Stimulated activated memory B cell treated with anti-CD40 and anti-IgM and Interleukin-4, amounts not matched to agents 10 μg/mL and 1 μg/mL and 100 μg/mL, for 72 hours (primary cell): Measurements from ENCODE around the gene MRPL42.

Source experiments
- ATAC-seq: fragments of 150-1000 bp; cut with Tn5 transposase; 2 replicates; pipeline ENCODE4 v1.10.0; 2021
- H3K27ac Mint-ChIP-seq: one replicate; pipeline ENCODE4 v1.8.0; 2022; ENCODE audit warnings: mild to moderate bottlenecking, mixed read lengths
- H3K27me3 Mint-ChIP-seq: one replicate; pipeline ENCODE4 v1.8.0; 2022; ENCODE audit warnings: mixed read lengths
- H3K36me3 Mint-ChIP-seq: one replicate; pipeline ENCODE4 v1.8.0; 2022; ENCODE audit warnings: mixed read lengths
- H3K4me1 Mint-ChIP-seq: one replicate; pipeline ENCODE4 v1.8.0; 2022; ENCODE audit warnings: mixed read lengths
- H3K4me3 Mint-ChIP-seq: one replicate; pipeline ENCODE4 v1.8.0; 2022; ENCODE audit warnings: mild to moderate bottlenecking, moderate library complexity, mixed read lengths
- H3K9me3 Mint-ChIP-seq: one replicate; pipeline ENCODE4 v1.8.0; 2022; ENCODE audit warnings: mixed read lengths

Gene MRPL42

GRCh38 chr12:93502802-93503623 is 35.7 kb downstream of the MRPL42 start:
- H3K4me1 Mint-ChIP-seq, result peaks cover 5% of the 10 kb centered on the region
- no peak for ATAC-seq
- H3K9me3 Mint-ChIP-seq, result no peaks in the 10 kb centered on the region
- no peak overlapping the region for H3K27ac Mint-ChIP-seq
- no peaks in the 10 kb centered on the region for H3K27me3 Mint-ChIP-seq
- H3K36me3 Mint-ChIP-seq, result peaks cover 19% of the 10 kb centered on the region
- no peak overlapping the region for H3K4me3 Mint-ChIP-seq

- Mint-ChIP-seq H3K4me3 (no peak overlapping the region), H3K4me1 (peaks cover 5% of the 10 kb centered on the region), H3K9me3 (no peaks in the 10 kb centered on the region), H3K27ac (no peak overlapping the region), H3K27me3 (no peaks in the 10 kb centered on the region), H3K36me3 (peaks cover 19% of the 10 kb centered on the region)
- no peak for ATAC-seq
Observed at GRCh38 chr12:93507165-93507564, 39.9 kb downstream of the MRPL42 start.

DNA sequence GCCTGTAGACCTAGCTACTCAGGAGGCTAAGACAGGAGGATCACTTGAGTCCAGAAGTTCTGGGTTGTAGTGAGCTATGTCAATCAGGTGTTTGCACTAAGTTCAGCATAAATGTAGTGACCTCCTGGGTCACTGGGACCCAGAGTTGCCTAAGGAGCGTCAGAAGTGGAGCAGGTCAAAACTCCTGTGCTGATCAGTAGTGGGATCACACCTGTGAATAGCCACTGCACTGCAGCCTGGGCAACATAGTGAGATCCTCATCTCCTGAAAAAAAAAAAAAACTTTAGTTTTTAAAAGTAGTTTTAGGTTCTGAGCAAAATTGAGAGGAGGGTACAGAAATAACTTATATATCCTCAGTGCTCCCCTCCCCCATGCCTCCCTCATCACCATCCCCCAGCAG is 42.2 kb downstream of the MRPL42 start:
- Mint-ChIP-seq H3K27ac (no peak overlapping the region), H3K9me3 (no peaks in the 10 kb centered on the region), H3K4me1 (peaks cover 5% of the 10 kb centered on the region), H3K36me3 (peaks cover 14% of the 10 kb centered on the region), H3K4me3 (no peak overlapping the region), H3K27me3 (no peaks in the 10 kb centered on the region)
- no peak for ATAC-seq

DNA sequence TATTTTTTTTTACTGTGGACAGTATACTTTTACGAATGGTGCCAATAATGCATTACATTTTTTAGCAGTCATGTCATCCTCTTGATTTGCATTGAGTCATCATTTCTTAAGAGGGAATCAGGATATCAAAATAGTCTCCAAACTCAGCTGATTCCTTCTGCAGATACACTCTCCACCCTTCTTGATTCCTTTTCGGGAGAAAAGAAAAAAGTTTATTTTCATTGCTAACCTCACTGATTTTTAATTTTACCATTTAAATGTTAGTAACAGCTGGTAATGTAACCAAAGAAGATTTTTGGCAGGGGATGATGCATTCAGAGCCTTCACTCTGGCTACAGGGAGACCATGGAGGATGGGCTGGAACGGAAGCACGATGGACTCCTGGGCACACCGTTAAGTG is 47.5 kb downstream of the MRPL42 start:
- ATAC-seq, result no peak
- H3K4me1 Mint-ChIP-seq, result no peaks in the 10 kb centered on the region
- no peaks in the 10 kb centered on the region for H3K36me3 Mint-ChIP-seq
- H3K4me3 Mint-ChIP-seq, result no peak overlapping the region
- H3K27me3 Mint-ChIP-seq, result no peaks in the 10 kb centered on the region
- no peak overlapping the region for H3K27ac Mint-ChIP-seq
- no peaks in the 10 kb centered on the region for H3K9me3 Mint-ChIP-seq

DNA sequence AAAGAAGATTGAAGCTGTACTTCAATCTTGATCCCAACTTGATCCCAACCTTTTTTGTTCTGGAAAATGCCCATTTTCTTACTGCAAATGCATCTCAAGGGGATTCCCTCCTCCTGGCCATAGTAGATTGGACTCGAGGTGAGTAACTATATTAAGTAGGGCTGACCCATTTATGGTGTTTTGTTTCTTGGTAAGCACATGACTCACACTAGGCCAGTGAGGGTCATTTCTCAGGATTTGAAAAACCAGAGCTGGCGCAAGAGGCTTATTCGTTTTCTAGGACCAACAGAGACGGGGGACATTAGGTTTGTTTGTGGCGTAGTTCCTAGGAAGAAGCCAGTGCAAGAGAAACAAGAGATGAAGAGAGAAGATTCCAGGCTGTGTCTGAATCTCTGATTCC is 51.4 kb downstream of the MRPL42 start:
- no peaks in the 10 kb centered on the region for H3K36me3 Mint-ChIP-seq

GRCh38 chr12:93519859-93520258 is 52.5 kb downstream of the MRPL42 start:
- Mint-ChIP-seq H3K36me3 (no peaks in the 10 kb centered on the region), H3K4me1 (no peaks in the 10 kb centered on the region), H3K27me3 (peaks cover 10% of the 10 kb centered on the region), H3K27ac (no peak overlapping the region), H3K9me3 (no peaks in the 10 kb centered on the region), H3K4me3 (no peak overlapping the region)
- ATAC-seq, result no peak

More for the DNA sequence above, 51.4 kb downstream of the MRPL42 start:
- H3K4me3 Mint-ChIP-seq, result no peak overlapping the region
- H3K9me3 Mint-ChIP-seq, result no peaks in the 10 kb centered on the region
- no peak overlapping the region for H3K27ac Mint-ChIP-seq
- no peaks in the 10 kb centered on the region for H3K4me1 Mint-ChIP-seq
- no peak for ATAC-seq
- H3K27me3 Mint-ChIP-seq, result no peaks in the 10 kb centered on the region

- H3K36me3 Mint-ChIP-seq, result no peaks in the 10 kb centered on the region
- no peaks in the 10 kb centered on the region for H3K4me1 Mint-ChIP-seq
- no peaks in the 10 kb centered on the region for H3K9me3 Mint-ChIP-seq
- H3K27ac Mint-ChIP-seq, result no peak overlapping the region
- no peak for ATAC-seq
- H3K27me3 Mint-ChIP-seq, result peaks cover 11% of the 10 kb centered on the region
- no peak overlapping the region for H3K4me3 Mint-ChIP-seq
Observed at GRCh38 chr12:93520454-93520853, 53.1 kb downstream of the MRPL42 start.

GRCh38 chr12:93521225-93522080 is 54.1 kb downstream of the MRPL42 start:
- Mint-ChIP-seq H3K27me3 (peaks cover 21% of the 10 kb centered on the region), H3K36me3 (no peaks in the 10 kb centered on the region), H3K27ac (no peak overlapping the region), H3K4me1 (no peaks in the 10 kb centered on the region), H3K4me3 (no peak overlapping the region), H3K9me3 (no peaks in the 10 kb centered on the region)
- no peak for ATAC-seq

DNA sequence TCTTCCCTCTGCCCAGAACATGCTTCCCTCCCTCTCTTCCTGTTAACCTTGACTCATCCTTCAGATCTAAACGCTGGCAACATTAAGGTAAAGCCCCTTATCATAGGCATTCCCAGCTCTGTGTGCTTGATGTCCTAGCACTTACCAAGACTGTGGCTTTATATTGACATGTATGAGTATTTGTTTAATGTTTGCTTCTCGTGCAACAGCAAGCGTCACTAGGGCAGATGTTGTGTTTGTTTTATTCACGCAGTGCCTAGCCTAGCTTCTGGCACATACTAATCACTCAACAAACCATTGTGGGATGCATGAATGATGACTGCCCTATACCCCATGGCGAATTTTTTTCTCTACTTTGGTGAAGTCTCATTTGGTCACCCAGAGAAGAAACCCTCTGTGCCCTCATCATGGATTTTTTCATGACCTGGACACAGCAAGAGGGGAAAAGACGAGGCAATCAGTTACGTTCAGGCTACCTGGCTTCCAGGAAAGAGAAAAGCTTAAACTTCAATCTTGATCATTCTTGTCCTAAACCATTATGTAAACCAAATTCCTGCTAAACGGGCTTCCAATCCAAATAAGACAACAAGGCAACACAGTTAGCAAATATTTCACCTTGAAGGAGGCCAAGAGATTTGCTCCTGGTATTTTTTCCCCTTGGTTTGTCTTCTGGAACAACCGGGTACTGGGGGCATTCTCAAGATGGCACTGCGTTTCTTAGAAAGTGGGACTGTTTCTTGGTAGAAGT is 57.2 kb downstream of the MRPL42 start:
- no peak for ATAC-seq
- H3K9me3 Mint-ChIP-seq, result no peaks in the 10 kb centered on the region
- H3K36me3 Mint-ChIP-seq, result no peaks in the 10 kb centered on the region
- H3K4me1 Mint-ChIP-seq, result no peaks in the 10 kb centered on the region
- peaks cover 25% of the 10 kb centered on the region for H3K27me3 Mint-ChIP-seq
- H3K27ac Mint-ChIP-seq, result no peak overlapping the region
- H3K4me3 Mint-ChIP-seq, result no peak overlapping the region

GRCh38 chr12:93526786-93527428 is 59.6 kb downstream of the MRPL42 start:
- H3K36me3 Mint-ChIP-seq, result no peaks in the 10 kb centered on the region
- no peaks in the 10 kb centered on the region for H3K4me1 Mint-ChIP-seq
- peaks cover 25% of the 10 kb centered on the region for H3K27me3 Mint-ChIP-seq
- ATAC-seq, result no peak
- no peak overlapping the region for H3K27ac Mint-ChIP-seq
- no peak overlapping the region for H3K4me3 Mint-ChIP-seq
- no peaks in the 10 kb centered on the region for H3K9me3 Mint-ChIP-seq

DNA sequence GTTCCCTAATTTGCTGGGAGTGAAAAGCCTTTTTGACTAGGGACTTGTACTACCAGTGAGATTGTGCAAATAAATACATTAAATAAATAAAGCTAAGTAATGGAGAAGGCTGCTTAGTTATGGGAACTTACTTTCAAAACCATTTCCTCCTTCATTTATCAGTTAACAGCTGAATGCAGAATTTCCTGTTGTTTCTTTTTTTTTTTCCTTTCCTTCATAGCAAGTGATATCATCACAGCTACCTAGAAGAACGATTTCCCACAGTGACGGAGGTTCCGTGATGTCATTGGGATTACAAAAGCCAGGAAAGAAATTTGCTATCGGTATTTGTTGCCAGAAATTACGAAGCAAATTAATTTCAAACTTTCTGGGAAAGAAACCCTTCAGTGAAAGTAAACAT is 63.0 kb downstream of the MRPL42 start:
- Mint-ChIP-seq H3K27me3 (peaks cover 15% of the 10 kb centered on the region), H3K4me3 (no peak overlapping the region), H3K36me3 (no peaks in the 10 kb centered on the region), H3K4me1 (no peaks in the 10 kb centered on the region), H3K9me3 (peaks cover 6% of the 10 kb centered on the region), H3K27ac (no peak overlapping the region)
- no peak for ATAC-seq

- no peaks in the 10 kb centered on the region for H3K36me3 Mint-ChIP-seq
- no peak for ATAC-seq
- H3K9me3 Mint-ChIP-seq, result peaks cover 6% of the 10 kb centered on the region
- H3K4me3 Mint-ChIP-seq, result no peak overlapping the region
- no peaks in the 10 kb centered on the region for H3K27me3 Mint-ChIP-seq
- no peak overlapping the region for H3K27ac Mint-ChIP-seq
- no peaks in the 10 kb centered on the region for H3K4me1 Mint-ChIP-seq
Observed at GRCh38 chr12:93533310-93533709, 66.0 kb downstream of the MRPL42 start.

DNA sequence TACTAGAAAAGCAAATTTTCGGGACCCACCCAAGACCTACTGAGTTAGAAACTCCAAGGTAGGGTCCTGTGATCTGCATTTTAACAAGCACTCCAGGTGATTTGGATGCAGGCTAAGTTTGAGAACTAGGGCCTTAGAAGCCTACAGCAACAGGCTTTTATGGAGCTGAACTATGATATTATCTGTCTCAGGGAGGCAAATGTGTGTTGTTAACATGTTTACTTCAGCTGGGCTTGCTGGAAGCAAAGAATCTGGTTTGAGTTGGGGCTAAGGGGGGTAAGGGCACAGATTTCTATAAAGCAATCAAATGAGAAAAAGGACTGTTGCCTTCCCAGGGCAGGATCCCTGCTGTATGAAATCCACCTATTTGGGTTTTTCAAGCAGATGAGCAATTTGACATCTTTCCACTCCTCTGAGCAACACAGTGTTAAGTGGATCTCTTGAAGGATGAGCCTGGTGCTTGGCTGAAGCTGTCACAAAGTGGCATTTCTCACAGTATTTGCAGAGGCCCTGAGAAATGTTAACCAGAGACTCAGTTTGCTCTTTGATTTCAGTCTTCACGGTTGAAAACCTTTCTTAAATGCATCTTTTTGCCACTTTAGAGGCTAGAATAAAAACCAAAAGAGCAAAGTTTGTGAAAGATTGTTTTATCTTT is 68.9 kb downstream of the MRPL42 start:
- Mint-ChIP-seq H3K27me3 (no peaks in the 10 kb centered on the region), H3K4me3 (no peak overlapping the region), H3K27ac (no peak overlapping the region), H3K9me3 (peaks cover 6% of the 10 kb centered on the region), H3K36me3 (no peaks in the 10 kb centered on the region), H3K4me1 (peaks cover 6% of the 10 kb centered on the region)
- ATAC-seq, result no peak

DNA sequence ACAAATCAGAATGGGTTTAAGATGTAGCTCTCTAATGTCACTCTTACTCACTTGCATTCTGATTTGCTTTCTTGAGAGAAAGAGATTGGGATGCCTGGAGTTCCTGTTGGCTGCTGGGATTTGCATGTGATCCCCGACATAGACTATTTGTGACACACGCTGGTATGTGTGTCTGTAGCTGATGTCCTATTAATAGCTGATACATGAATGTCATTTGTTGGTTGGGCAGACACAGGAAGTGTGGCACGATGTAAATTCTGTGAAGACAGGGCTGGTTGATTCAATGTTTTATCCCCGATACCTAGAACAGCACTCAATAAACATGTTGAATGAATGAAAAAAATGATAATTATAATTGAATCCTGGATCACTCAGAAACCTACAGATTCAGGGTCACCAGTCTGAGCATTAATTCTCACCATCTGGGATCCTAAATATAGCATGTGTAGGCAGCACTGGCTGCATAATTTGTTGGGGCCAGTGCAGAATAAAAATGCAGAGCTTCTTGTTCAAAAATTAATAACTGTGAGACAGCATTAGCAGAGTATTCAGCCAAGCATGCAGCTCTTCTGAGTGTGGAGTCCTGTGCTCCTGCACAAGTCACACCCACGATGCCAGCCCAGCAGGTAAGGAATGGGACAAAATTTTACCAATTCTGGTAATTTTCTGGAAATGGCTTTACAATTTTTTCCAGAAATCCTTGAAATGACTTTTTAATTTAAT is 69.6 kb downstream of the MRPL42 start:
- ATAC-seq, result peak; percentile 75
- H3K27ac Mint-ChIP-seq, result no peak overlapping the region

More for the DNA sequence above, 69.6 kb downstream of the MRPL42 start:
- Mint-ChIP-seq H3K4me3 (no peak overlapping the region), H3K4me1 (peaks cover 6% of the 10 kb centered on the region), H3K9me3 (peaks cover 6% of the 10 kb centered on the region), H3K36me3 (no peaks in the 10 kb centered on the region), H3K27me3 (no peaks in the 10 kb centered on the region)
